ENCODE data around the gene CAMKK1.

Gene CAMKK1

GRCh38 chr17:3906881-3907280, 14.0 kb upstream of the CAMKK1 start:
- peaks cover 7 to 9% (median 9%) of the 10 kb centered on the region in 3 donors for H3K36me3 ChIP-seq
- no peaks in the 10 kb centered on the region for H3K9me3 ChIP-seq
- intact Hi-C loops (cut with DNase I; ENCODE audit: low total_unique reads): no loop called here
- DNase-seq: no peak
- no peaks in the 10 kb centered on the region for H3K27me3 ChIP-seq
- H3K4me1 ChIP-seq: peaks cover 0 to 29% (median 2%) of the 10 kb centered on the region in 4 donors
- no peak for TF ChIP-seq CTCF (IDR thresholded peaks at IDR 0.05)
- H3K27ac ChIP-seq: no peak overlapping the region
- H3K4me3 ChIP-seq: no peak overlapping the region

- no peak for TF ChIP-seq CTCF (IDR thresholded peaks at IDR 0.05)
- Histone ChIP-seq H3K4me1 (peaks cover 0 to 18% (median 0%) of the 10 kb centered on the region in 4 donors), H3K27ac (peak overlapping the region; percentile 6 to 49), H3K27me3 (no peaks in the 10 kb centered on the region), H3K4me3 (no peak overlapping the region), H3K9me3 (no peaks in the 10 kb centered on the region), H3K36me3 (peaks cover 7 to 9% (median 9%) of the 10 kb centered on the region in 3 donors)
- no peak for DNase-seq
- intact Hi-C loops (cut with DNase I; ENCODE audit: low total_unique reads): no loop called here
Measured at GRCh38 chr17:3905017-3905520, 12.2 kb upstream of the CAMKK1 start.

- intact Hi-C loops (cut with DNase I; ENCODE audit: low total_unique reads): no loop called here
- no peak overlapping the region for H3K4me3 ChIP-seq
- H3K27ac ChIP-seq: peak overlapping the region; percentile 6 to 49
- H3K27me3 ChIP-seq: no peaks in the 10 kb centered on the region
- H3K36me3 ChIP-seq: peaks cover 7 to 14% (median 12%) of the 10 kb centered on the region in 3 donors
- H3K4me1 ChIP-seq: peaks cover 0 to 17% (median 0%) of the 10 kb centered on the region in 4 donors
- DNase-seq: no peak
- TF ChIP-seq CTCF (IDR thresholded peaks at IDR 0.05): no peak
- H3K9me3 ChIP-seq: no peaks in the 10 kb centered on the region
Measured at GRCh38 chr17:3904501-3904900, 11.6 kb upstream of the CAMKK1 start.

- Histone ChIP-seq H3K27ac (peak overlapping the region in 1 of 2 donors; percentile 44), H3K27me3 (no peaks in the 10 kb centered on the region), H3K36me3 (peaks cover 7 to 20% (median 18%) of the 10 kb centered on the region in 3 donors), H3K4me3 (no peak overlapping the region), H3K9me3 (no peaks in the 10 kb centered on the region), H3K4me1 (peaks cover 0 to 12% (median 0%) of the 10 kb centered on the region in 4 donors)
- no peak for TF ChIP-seq CTCF (IDR thresholded peaks at IDR 0.05)
- intact Hi-C loops (cut with DNase I; ENCODE audit: low total_unique reads): no loop called here
- DNase-seq: no peak
Measured at GRCh38 chr17:3903881-3904290, 11.0 kb upstream of the CAMKK1 start.

GRCh38 chr17:3903051-3903825, 10.4 kb upstream of the CAMKK1 start:
- H3K27ac ChIP-seq: peak overlapping the region in 1 of 2 donors; percentile 44
- no peak overlapping the region for H3K4me3 ChIP-seq
- TF ChIP-seq CTCF (IDR thresholded peaks at IDR 0.05): no peak
- no peaks in the 10 kb centered on the region for H3K27me3 ChIP-seq
- H3K36me3 ChIP-seq: peaks cover 7 to 26% (median 25%) of the 10 kb centered on the region in 3 donors
- no peaks in the 10 kb centered on the region for H3K9me3 ChIP-seq
- intact Hi-C loops (cut with DNase I; ENCODE audit: low total_unique reads): no loop called here
- peaks cover 0 to 12% (median 0%) of the 10 kb centered on the region in 4 donors for H3K4me1 ChIP-seq
- no peak for DNase-seq

Measured in tibial artery (tissue), 4 donors.